Hepatocyte (in vitro differentiated cells): Measurements from ENCODE around the gene CRX.

Experiments used
- EZH2 ChIP-seq: fragments of 200-600 bp; sonication (generic); IDR thresholded peaks from 2 replicates; pipeline ENCODE4 v1.6.1; 2016; ENCODE audit warnings: antibody characterized with exemption, mild to moderate bottlenecking, borderline replicate concordance
- EZH2phosphoT487 ChIP-seq: fragments of 200-600 bp; sonication (generic); IDR thresholded peaks from one replicate; pipeline ENCODE4 v1.6.1; 2018; ENCODE audit warnings: antibody characterized with exemption, mild to moderate bottlenecking, low read depth, moderate library complexity; ENCODE audit not compliant: unreplicated experiment, severe bottlenecking
- TF ChIP-seq, protein P1 (sequence below): fragments of 200-600 bp; sonication (generic); IDR thresholded peaks from 2 replicates; pipeline ENCODE4 v1.5.1; 2016; ENCODE audit warnings: antibody characterized with exemption, mild to moderate bottlenecking; ENCODE audit not compliant: poor library complexity

DNA sequence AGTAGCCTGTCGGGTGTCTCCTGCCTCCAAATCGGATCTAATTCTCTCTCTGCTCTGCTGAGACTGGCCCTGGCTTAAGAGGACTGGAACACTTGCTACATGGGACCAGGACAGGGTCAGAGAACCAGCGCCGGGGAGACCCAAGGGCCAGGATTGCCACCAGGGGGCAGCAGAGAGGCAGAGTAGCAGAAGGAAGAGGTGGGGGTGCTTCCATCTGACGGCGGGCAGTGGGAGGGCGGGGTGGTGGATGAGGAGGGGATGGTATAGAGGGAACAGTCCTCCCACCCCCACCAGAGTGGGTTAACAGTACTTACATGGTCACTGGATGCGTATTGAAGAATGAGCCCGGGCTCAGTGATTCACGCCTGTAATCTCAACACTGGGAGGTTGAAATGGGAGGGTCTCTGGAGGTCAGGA is 31.3 kb upstream of the CRX start:
- TF ChIP-seq EZH2phosphoT487 (no peak), EZH2 (no peak)
- TF ChIP-seq, protein P1, sequence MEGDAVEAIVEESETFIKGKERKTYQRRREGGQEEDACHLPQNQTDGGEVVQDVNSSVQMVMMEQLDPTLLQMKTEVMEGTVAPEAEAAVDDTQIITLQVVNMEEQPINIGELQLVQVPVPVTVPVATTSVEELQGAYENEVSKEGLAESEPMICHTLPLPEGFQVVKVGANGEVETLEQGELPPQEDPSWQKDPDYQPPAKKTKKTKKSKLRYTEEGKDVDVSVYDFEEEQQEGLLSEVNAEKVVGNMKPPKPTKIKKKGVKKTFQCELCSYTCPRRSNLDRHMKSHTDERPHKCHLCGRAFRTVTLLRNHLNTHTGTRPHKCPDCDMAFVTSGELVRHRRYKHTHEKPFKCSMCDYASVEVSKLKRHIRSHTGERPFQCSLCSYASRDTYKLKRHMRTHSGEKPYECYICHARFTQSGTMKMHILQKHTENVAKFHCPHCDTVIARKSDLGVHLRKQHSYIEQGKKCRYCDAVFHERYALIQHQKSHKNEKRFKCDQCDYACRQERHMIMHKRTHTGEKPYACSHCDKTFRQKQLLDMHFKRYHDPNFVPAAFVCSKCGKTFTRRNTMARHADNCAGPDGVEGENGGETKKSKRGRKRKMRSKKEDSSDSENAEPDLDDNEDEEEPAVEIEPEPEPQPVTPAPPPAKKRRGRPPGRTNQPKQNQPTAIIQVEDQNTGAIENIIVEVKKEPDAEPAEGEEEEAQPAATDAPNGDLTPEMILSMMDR: peak; percentile 90
